Measurements from ENCODE around the gene EDIL3. TPM values are rescaled to one million over a fixed set of nuclear protein-coding genes. Genes with fewer than 3 reads are reported as not detected.

EDIL3 gene
- total and polyA plus RNA-seq, 9 of the 15 experiments (the other 6 are each of a cell fraction or from before 2014, with no cell fraction given) = 0.09 TPM; not detected in 8

DNA sequence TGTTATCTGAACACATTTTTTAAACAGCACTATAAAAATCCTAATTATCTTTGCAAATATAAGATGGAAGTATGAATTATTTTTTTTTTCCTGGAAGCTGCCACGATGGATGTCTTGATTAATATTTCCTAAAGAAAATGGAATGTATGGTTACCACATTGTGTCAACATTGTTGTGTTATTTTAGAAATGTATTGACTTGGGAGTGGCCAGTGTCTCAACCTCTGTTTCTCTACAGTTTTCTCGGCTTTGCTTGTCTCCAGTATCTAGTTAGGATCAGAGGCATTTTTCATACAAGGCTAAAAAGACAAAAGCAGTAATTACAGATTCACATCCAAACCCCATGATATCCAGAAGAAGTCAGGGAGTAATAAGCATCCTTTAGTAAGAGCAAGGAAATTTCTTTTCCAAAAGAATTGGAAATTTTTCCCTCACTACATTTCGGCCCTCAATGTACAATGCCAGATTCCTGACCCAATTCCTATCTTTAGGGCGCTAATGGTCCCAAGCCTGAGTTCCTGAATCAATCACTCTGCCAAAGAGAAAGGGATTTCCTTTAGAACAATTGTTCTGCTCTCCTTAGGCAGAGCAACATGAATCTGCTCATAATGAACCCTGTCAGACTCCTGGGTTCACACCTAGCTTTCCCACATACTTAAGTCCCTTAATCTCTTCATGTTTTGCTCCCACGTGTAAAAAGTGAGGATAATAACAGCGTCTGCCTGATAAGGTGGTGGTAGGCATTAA, 111.7 kb downstream of the EDIL3 start (continued):
- TF ChIP-seq ZNF239 (CRISPR knock-in tag; IDR thresholded peaks at IDR 0.05) (no peak), HOMEZ (CRISPR knock-in tag; IDR thresholded peaks at IDR 0.05) (no peak), ZNF780A (CRISPR knock-in tag; IDR thresholded peaks at IDR 0.05) (no peak)

DNA sequence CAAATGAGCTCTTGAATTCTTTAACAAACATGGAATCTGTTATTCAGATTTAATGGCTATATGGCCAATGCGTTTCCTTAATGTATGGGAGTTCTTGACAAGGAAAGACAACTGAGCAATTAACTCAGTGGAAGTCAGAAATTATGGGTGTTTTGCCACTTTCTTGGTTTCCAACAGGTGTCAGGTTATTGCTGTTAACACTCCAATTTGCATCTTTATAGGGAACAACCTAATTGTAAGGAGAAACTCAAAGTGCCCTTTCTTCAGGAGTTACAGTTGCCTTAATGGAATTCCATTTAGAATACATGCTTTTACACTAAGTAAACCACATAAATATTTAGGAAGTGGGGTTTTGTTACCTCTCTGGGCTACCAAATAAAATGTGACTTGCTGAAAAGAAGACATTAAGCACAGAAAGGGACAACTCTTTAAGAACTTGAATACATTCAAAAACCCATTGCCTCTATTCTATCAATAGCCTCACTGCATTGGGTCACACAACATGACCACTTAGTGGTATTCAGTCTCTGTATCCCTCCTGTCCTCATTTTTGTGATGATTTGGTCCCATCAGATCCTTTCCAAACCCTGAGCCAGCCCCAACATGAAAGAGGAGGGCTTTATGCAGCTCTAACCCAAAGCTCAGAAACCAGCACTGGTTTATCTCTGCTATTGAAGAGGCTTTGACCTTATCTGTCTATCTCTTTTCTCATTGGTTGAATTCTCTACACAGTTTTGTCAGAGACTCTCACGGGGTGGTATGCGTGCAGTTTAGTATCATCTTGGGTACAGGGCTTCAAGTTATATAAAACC, 118.7 kb downstream of the EDIL3 start:
- Histone ChIP-seq H3K4me1 (replicated peaks in 1 of 2; ENCODE audit: control insufficient read depth in 2 of 2, insufficient read depth in 2 of 2, low read length in 2 of 2) (no peaks in the 10 kb centered on the region), H3K79me2 (ENCODE audit: control insufficient read depth, insufficient read depth, low read length) (no peaks in the 10 kb centered on the region), H3K27ac (ENCODE audit: extremely low read depth, low read depth, low read length) (no peak overlapping the region), H3K4me2 (ENCODE audit: insufficient read depth, low read length) (no peak overlapping the region), H3K4me3 (no peak overlapping the region), H3K9me3 (replicated peaks; ENCODE audit: control insufficient read depth, insufficient read depth, low read depth, low read length) (0 out of 2 replicates have a peak, but pooled peaks cover 2% of the 10 kb centered on the region), H3K9me1 (ENCODE audit: control insufficient read depth, insufficient read depth, low read length) (no peaks in the 10 kb centered on the region), H2AFZ (ENCODE audit: low read depth, low read length) (no peak overlapping the region), H4K20me1 (replicated peaks; ENCODE audit: control insufficient read depth, insufficient read depth, low read length) (no peaks in the 10 kb centered on the region), H3K27me3 (ENCODE audit: control insufficient read depth in 2 of 2, insufficient read depth in 2 of 2, low read length in 2 of 2) (no peaks in the 10 kb centered on the region), H3K9ac (ENCODE audit: insufficient read depth in 1 of 2, low read depth in 2 of 2, low read length in 2 of 2) (no peak overlapping the region), H3K36me3 (ENCODE audit: control insufficient read depth, insufficient read depth, low read length) (no peaks in the 10 kb centered on the region)
- ChIA-PET POLR2A (no interaction called here), CTCF (ENCODE audit: low intra/inter-chr PET ratio) (no interaction called here)
- WGBS (ENCODE audit: insufficient coverage, low coverage, missing lambda C conversion rate) = 0% methylated on average over 3 of the region's 3 CpGs
- no peak for DNase-seq (ENCODE audit: extremely low read depth in 1 of 4, low spot score in 3 of 4)
- intact Hi-C loops (cut with micrococcal nuclease) = no loop called here
- in situ Hi-C loops (cut with MboI) = no loop called here
- no peak for ATAC-seq
- no TSS peak for BruUV-seq (replicated peaks)
- FAIRE-seq = no peak
- TF ChIP-seq ADNP (tag; IDR thresholded peaks at IDR 0.05) (no peak), ZNF696 (CRISPR knock-in tag; conservative IDR thresholded peaks at IDR 0.05) (no peak), HMG20A (CRISPR knock-in tag; conservative IDR thresholded peaks at IDR 0.05) (no peak), ZNF263 (CRISPR knock-in tag; IDR thresholded peaks at IDR 0.05; ENCODE audit: borderline replicate concordance) (no peak), ARNT (IDR thresholded peaks at IDR 0.05) (no peak), POLR2B (IDR thresholded peaks at IDR 0.05; ENCODE audit: low read depth, partially characterized antibody) (no peak), LCOR (CRISPR knock-in tag; IDR thresholded peaks at IDR 0.05) (no peak), HSF4 (CRISPR knock-in tag; IDR thresholded peaks at IDR 0.05; ENCODE audit: borderline replicate concordance) (no peak)
- TF ChIP-seq, protein P1, sequence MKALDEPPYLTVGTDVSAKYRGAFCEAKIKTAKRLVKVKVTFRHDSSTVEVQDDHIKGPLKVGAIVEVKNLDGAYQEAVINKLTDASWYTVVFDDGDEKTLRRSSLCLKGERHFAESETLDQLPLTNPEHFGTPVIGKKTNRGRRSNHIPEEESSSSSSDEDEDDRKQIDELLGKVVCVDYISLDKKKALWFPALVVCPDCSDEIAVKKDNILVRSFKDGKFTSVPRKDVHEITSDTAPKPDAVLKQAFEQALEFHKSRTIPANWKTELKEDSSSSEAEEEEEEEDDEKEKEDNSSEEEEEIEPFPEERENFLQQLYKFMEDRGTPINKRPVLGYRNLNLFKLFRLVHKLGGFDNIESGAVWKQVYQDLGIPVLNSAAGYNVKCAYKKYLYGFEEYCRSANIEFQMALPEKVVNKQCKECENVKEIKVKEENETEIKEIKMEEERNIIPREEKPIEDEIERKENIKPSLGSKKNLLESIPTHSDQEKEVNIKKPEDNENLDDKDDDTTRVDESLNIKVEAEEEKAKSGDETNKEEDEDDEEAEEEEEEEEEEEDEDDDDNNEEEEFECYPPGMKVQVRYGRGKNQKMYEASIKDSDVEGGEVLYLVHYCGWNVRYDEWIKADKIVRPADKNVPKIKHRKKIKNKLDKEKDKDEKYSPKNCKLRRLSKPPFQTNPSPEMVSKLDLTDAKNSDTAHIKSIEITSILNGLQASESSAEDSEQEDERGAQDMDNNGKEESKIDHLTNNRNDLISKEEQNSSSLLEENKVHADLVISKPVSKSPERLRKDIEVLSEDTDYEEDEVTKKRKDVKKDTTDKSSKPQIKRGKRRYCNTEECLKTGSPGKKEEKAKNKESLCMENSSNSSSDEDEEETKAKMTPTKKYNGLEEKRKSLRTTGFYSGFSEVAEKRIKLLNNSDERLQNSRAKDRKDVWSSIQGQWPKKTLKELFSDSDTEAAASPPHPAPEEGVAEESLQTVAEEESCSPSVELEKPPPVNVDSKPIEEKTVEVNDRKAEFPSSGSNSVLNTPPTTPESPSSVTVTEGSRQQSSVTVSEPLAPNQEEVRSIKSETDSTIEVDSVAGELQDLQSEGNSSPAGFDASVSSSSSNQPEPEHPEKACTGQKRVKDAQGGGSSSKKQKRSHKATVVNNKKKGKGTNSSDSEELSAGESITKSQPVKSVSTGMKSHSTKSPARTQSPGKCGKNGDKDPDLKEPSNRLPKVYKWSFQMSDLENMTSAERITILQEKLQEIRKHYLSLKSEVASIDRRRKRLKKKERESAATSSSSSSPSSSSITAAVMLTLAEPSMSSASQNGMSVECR (CRISPR knock-in tag; IDR thresholded peaks at IDR 0.05) = no peak

All from K562 (cell line).